Erythroblast (primary cell): ENCODE results near the gene FOXP1.

Experiments
- DNase-seq, 2 experiments: peaks; one replicate each; lab custom pipeline; 2025; lab: John Stamatoyannopoulos, UW
- GATA1 ChIP-seq: IDR thresholded peaks from 2 replicates; pipeline ENCODE4 v1.6.1; 2011; ENCODE audit warnings: low read depth, mild to moderate bottlenecking, control low read depth, low read length, moderate library complexity
- POLR2A ChIP-seq: IDR thresholded peaks from 2 replicates; pipeline ENCODE4 v1.6.1; 2011; ENCODE audit warnings: mild to moderate bottlenecking, low read length

The FOXP1 gene

DNA sequence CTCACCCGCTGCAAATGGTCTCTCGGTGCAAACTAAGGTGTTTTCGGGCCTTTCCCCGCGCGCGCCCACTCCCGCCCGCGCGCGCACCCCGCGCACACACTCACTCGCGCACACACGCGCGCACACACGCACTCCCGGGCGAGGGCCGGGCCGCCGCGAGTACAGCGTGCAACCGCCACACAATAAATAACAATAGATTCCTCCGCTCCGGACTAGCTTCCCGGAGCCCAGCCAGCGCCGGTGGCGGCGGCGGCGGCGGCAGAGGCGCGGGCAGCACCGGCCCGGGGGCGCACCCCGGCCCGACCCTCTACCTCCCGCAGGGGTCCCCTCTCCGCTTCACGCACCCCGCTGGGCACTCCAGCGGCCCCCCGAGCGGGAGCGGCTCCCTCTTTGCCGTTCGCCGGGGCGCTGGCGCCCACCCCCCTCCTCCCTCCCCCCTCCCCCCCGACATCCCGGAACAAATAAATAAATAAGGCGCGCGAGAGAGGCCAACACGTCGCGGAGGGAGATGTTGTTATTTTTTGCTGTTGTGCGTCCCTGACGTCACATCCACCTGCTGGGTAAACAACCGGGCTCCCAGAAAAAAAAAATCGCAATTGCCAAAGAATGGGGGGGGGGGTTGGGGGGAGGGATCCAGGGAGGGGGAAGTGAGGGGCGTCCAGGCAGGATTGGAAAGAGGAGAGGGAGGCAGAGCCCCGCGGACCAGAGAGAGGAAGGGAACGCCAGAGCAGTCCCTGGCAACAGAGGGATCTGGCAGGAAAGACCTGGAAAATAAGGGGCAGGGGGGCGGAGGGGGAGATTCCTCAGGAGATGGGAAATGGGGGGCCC is at the start of gene FOXP1:
FOXP1 (minus strand) TSS at position 163 of the 828 bp plus-strand sequence. CDS start 385,347 bp downstream, outside the sequence.
- no peak for TF ChIP-seq GATA1
- TF ChIP-seq POLR2A, result peak; percentile 36

DNA sequence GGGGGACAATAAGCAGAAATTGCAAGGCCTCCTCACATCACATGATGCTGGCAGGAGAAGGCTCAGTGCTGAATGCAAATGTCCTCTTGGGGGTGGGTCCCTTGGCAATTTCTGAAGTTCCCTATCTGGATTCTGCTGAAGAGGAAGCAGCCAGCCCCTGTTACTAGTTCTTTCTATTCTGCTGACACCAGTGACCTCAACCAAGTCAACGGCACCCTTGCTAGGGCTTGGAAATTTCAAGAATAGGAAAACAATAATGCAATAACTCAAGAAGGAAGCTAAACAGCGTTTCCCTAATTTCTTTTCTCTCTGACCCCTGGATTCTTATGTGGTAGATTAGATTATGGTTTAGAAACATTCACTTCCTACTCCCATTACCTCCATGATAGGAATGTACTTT is 46.2 kb upstream of the FOXP1 start:
- no peak for DNase-seq
- no peak for TF ChIP-seq GATA1
- no peak for TF ChIP-seq POLR2A

More for the DNA sequence above, at the start of gene FOXP1:
- DNase-seq, result peak; percentile 91 to 93

DNA sequence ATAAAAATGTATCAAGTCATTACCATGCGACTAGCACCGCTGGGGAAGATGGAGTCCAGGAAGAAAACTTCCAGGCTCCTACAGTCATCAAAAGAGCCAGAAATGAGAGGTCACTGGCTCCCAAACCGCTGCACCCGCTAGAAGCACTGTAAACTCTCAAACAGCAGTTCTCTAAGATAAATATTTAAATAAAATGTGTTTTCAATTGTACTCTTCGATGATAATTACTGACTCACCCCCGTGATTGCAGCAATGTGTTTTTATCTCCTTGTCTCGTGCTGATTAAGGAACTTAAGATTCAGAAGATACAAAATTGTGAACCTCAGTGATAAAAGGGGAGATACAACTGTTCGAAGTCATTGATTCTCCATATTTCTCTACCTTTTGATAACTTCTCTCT is 45.8 kb upstream of the FOXP1 start:
- TF ChIP-seq POLR2A (no peak), GATA1 (no peak)
- DNase-seq, result no peak

DNA sequence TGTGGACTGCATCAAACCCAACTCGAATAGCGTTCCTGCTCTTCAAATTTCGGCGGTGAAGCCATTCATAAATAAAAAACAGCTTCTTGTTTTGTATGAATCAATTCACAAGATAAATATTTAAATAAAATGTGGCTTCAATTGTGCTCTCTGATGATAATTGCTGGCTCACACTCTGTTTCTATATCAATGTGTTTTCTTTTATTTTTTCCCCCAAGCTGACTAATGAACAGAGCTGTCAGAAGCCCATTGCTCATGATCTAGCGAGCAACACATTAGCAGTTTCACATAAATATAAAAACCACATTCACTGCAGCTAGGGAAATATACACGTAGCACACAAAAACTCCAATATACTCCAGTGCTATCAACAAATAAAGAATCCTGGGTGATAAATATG is 45.0 kb upstream of the FOXP1 start:
- no peak for DNase-seq
- TF ChIP-seq POLR2A, result no peak
- TF ChIP-seq GATA1, result no peak

DNA sequence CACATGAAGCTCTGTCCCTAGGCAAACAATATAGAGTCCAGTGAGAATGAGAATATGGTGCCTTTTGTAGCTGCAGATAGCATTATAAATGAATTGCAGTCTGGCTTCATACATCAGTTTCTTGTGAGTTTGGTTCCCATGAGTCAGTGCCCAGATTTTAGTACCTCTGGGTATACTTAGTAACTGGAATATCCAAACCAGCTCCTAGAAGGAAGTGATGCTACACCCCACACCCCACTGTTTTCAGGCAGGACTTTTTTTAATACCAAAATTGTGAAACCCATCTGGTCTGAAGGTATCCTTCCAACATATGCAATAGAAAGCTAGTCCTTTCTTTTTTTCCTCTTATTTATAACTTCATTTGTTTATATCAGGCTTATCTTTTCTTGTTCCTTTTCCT is 42.1 kb upstream of the FOXP1 start:
- DNase-seq, result no peak
- TF ChIP-seq GATA1 (no peak), POLR2A (no peak)

DNA sequence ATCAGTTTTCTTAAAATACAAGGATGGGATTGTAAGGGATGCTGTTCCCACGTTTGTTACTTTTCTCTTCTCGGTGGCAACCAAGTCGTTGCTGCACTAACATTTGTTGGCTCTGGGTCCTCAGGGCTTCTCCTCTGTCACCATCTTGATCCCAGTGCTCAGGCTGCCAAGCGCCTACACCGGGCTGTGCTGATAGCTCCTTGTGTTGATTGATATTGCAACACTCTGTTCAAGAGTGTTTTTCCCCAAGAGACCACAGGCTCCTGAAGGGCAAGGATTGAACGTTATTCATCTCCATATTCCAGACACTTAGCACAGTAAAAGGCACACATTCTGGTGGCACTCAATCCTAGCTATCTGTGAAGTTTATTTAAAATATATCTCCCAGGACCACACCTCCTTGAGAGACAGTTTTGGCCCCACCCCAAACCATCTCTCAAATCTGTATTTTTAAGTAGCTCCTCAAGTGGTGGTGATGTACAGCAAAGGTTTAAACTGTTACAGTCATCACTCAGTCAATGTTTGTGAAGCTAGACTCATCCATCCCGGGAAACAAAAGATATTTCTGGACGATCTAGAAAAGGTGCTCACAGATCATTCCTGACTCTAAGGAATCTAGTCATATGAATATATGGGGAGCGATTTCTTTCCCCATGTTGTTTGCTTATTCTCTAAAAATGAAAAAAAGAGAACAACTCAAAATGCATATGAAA is 38.5 kb upstream of the FOXP1 start:
- DNase-seq, result no peak
- TF ChIP-seq POLR2A (no peak), GATA1 (no peak)

DNA sequence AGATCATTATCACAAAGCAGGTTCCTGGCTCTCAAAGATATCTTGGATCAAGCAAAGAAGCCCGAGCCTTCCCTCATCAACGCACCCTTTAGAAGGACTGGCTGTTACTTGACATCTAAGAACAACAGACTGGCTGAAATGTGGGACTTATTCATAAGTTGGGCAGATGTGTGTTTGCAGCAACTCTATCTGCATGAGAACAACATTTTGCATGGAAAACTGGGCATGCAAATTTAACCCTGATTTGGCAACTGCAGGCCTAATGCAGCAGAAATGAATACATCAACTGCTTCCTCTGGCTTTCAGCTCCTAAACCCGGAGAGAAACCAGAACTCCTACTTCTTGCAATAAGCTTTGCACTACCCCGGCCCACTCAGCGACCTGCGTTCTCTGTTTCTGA is 35.0 kb upstream of the FOXP1 start:
- no peak for DNase-seq
- TF ChIP-seq POLR2A (no peak), GATA1 (no peak)

DNA sequence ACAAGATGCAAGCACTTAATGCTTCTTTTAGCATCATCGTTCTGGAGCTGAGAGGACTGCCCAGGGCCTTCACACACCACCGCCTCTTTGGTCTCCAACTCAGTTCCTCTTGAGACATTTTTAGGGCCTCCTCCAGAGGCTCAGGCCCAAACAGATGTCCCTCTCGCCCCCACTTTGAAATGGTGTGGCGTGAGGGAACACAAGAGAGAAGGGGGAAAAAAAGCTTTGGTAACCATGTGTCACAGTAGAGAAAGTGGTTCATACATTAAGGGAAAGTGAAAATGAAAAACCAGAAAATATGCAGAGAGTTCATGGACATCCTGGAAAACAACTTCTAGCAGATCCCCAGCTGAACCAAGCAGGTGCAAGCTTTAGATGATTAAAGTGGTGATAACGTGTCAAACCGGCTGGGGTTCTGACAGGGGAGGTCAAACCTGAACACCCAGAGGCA is 33.1 kb upstream of the FOXP1 start:
- no peak for DNase-seq
- TF ChIP-seq GATA1 (no peak), POLR2A (no peak)

DNA sequence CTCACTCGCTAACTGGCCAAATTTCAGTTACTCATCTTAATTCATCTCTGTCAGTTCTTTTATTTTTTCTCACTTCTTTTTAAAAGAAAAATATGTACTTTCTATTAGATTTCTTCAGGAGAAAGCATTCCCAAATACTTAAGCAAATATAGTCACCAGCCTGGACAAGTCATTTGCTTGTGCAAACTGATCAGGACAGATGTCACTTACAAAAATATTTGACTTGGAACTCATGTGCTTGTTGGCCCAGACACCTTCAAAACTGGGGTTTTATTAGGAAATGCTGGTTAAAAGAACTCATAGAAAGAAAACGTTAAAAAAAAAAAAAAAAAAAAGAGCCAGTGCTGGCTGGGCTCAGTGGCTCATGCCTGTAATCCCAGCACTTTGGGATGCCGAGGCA is 31.3 kb upstream of the FOXP1 start:
- DNase-seq, result no peak
- TF ChIP-seq GATA1 (no peak), POLR2A (no peak)

DNA sequence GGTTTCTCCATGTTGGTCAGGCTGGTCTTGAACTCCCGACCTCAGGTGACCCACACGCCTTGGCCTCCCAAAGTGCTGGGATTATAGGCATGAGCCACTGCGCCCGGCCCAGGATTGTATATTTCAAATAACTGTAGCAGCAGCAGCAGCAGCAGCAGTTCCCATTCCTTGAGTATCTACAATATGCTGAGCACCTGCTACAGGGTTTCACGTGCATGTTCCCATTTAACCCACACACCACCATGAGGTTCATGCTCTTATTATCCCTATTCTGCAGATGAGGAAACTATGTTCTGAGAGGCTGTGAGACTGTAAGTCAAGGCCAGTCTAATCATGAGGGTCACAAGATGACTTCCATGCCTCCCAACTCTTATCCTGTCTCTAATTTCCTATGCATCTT is 30.9 kb upstream of the FOXP1 start:
- no peak for DNase-seq
- TF ChIP-seq GATA1, result no peak
- TF ChIP-seq POLR2A, result no peak

DNA sequence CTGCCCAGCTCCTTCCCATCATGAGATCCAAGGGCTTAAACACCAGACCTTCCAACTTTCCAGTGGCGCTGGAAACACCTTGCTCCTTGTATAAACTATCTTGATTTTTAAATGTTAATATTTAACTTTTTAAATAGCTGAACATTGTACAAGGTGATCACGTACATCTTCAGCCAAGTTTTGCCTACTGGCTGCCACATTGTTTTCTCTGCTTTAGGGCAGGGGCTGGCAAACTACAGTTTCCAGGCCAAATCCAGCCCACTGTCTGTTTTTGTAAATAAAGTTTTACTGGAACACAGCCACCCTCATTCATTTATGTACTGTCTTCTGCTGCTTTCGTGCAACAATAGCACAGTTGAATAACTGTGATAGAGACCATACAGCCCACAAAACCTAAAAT is 27.6 kb upstream of the FOXP1 start:
- TF ChIP-seq POLR2A (no peak), GATA1 (no peak)
- DNase-seq, result no peak

DNA sequence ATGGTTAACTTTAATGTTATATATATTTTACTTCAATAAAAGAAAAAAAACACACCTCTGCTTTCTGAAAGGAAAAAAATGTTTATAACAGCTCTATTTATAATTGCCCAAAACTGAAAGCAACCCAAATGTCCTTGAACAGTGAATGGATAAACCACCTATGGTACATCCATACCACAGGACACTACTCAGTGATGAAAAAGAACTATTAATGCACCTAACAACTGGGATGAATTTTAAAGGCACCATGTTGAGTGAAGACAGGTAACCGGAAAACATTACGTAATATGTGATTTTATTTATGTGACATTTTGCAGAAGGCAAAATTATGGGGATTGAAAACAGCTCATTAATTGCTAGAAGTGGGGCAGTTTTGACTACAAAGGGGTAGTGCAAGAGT is 23.8 kb upstream of the FOXP1 start:
- DNase-seq, result no peak
- TF ChIP-seq POLR2A (no peak), GATA1 (no peak)

DNA sequence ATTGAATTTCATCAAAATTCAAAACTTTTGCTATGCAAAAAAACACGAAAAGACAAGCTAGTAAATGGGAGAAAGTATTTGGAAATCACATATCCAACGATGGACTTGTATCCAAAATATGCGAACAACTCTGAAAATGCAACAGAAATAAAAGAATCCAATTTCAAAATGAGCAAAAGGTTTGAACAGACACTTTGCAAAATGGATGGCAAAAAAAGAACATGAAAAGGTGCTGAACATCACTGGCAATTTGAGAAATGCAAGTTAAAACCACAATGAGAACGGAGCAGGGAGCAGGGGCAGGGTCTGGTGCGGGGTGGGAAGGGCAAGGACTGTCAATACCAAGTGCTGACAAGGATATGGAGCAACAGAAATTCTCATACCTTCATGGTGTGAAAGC is 23.1 kb upstream of the FOXP1 start:
- TF ChIP-seq GATA1 (no peak), POLR2A (no peak)
- DNase-seq, result no peak

DNA sequence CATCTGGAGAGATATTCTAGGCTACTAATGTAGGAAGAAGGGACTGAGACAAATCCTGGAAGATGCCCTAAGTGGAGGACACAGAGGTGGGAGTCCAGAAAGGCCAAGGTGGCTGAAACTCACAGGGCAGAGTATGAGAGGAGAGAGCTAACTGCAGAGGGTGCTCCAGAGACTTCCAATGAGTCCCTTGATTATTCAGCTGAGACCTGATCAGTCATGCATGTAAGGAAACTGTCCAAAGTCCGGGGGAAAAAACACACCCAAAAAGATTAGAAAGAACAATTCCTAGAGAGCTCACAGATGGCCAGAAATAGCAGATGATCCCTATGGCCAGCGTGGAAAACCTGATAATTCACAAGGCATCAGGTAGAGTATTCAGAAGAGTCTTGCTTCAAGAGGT is 18.7 kb upstream of the FOXP1 start:
- TF ChIP-seq POLR2A, result no peak
- TF ChIP-seq GATA1, result no peak
- no peak for DNase-seq

DNA sequence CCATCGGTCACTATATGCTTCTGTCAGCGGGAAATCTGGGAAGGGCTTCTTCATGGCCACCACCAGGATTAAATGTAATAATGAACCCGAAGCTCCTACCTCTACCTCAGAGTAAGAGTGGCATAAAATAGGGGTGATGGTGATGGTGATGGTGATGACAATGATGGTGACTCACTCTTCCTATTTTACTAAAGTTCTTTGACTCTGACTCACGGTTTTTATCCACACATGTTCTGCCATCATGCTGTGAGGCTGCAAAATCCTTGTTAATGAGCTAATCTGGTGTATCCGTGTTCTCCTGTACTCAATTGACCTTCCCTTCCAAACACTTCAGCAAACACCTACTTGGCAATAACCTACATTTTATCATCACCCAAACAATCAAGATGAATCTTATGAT is 18.3 kb upstream of the FOXP1 start:
- TF ChIP-seq GATA1, result no peak
- no peak for TF ChIP-seq POLR2A
- DNase-seq, result no peak
